ENCODE data around the gene ARHGAP9.

GRCh38 chr12:57525615-57526383 is 46.1 kb upstream of the ARHGAP9 start:
- TF ChIP-seq POLR2AphosphoS5 (IDR thresholded peaks at IDR 0.05; ENCODE audit: low read depth, low read length) (no peak), CTCF (IDR thresholded peaks at IDR 0.05) (no peak), SIN3A (IDR thresholded peaks at IDR 0.05; ENCODE audit: borderline replicate concordance, insufficient read depth, low read depth, low read length) (no peak), TCF7L2 (IDR thresholded peaks at IDR 0.05; ENCODE audit: low read depth, low read length) (no peak)
- TF ChIP-seq, protein P1, sequence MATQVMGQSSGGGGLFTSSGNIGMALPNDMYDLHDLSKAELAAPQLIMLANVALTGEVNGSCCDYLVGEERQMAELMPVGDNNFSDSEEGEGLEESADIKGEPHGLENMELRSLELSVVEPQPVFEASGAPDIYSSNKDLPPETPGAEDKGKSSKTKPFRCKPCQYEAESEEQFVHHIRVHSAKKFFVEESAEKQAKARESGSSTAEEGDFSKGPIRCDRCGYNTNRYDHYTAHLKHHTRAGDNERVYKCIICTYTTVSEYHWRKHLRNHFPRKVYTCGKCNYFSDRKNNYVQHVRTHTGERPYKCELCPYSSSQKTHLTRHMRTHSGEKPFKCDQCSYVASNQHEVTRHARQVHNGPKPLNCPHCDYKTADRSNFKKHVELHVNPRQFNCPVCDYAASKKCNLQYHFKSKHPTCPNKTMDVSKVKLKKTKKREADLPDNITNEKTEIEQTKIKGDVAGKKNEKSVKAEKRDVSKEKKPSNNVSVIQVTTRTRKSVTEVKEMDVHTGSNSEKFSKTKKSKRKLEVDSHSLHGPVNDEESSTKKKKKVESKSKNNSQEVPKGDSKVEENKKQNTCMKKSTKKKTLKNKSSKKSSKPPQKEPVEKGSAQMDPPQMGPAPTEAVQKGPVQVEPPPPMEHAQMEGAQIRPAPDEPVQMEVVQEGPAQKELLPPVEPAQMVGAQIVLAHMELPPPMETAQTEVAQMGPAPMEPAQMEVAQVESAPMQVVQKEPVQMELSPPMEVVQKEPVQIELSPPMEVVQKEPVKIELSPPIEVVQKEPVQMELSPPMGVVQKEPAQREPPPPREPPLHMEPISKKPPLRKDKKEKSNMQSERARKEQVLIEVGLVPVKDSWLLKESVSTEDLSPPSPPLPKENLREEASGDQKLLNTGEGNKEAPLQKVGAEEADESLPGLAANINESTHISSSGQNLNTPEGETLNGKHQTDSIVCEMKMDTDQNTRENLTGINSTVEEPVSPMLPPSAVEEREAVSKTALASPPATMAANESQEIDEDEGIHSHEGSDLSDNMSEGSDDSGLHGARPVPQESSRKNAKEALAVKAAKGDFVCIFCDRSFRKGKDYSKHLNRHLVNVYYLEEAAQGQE (IDR thresholded peaks at IDR 0.05; ENCODE audit: insufficient read depth in 1 of 2, low read depth in 2 of 2, low read length in 1 of 2) = no peak
